H1 (cell line): Measurements from ENCODE around the gene ENOSF1. TPM values are rescaled to one million over a fixed set of nuclear protein-coding genes. Genes with fewer than 3 reads are reported as not detected.

Experiments
- CHD2 ChIP-seq: IDR thresholded peaks from 2 replicates; pipeline ENCODE4 v1.6.1; 2012; ENCODE audit warnings: low read length, improper control_type of control experiment
- SP1 ChIP-seq: IDR thresholded peaks from 2 replicates; pipeline ENCODE4 v1.6.1; 2011; ENCODE audit warnings: low read depth, low read length
- TBP ChIP-seq: IDR thresholded peaks from 2 replicates; pipeline ENCODE4 v1.6.1; 2011; ENCODE audit warnings: low read depth, low read length, improper control_type of control experiment
- YY1 ChIP-seq: IDR thresholded peaks from 2 replicates; pipeline ENCODE4 v1.6.1; 2011; ENCODE audit warnings: low read depth, mild to moderate bottlenecking, low read length
- polyA plus RNA-seq, 7 experiments: library from polyadenylated mRNA; depleted of rRNA in 3 of 7; stranded (reverse) in 5 of 7; unstranded in 2 of 7; fragments of >200 nt in 5 of 7; fragments of 200-250 nt in 2 of 7; gene quantifications; 1 replicate in 5 of 7; 2 replicates in 1 of 7; 4 replicates in 1 of 7; pipeline versions ENCODE4 v1.2.1 to v1.2.3, GENCODE V29; 2011 to 2013; ENCODE audit warnings: missing spikeins in 2 of 7, mixed read lengths in 2 of 7
- total RNA-seq: library from RNA; stranded (reverse); fragmentation: NEBNext Ultra II Directional; extraction: Animal tissue kit (Norgen Biotek cat#: 25700); gene quantifications from 2 replicates; pipeline ENCODE4 v1.2.1, GENCODE V29; 2021

The ENOSF1 gene
- total and polyA plus RNA-seq, 2 of the 8 experiments (the other 6 are each of a cell fraction or from before 2014, with no cell fraction given): 15.4 to 26.4 TPM

DNA sequence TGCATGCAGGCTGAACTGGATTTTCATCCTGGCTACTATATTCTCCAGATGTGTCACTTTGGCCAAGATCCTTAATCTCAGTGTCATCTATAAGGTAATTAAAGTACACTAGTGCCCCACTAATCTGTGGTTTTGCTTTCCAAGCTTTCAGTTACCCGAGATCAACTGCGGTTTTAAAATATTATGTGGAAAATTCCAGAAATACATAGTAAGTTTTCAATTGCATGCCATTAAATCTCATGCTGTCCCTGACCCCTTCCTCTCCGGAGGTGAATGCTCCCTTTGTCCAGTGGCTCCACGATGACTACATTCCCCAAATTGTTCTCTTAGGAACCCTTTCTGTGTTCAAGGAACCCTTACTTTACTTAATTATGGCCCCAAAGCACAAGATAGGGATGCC is 60.3 kb downstream of the ENOSF1 start (continued):
- TF ChIP-seq YY1 (no peak), CHD2 (no peak), TBP (no peak), SP1 (no peak)
